Measurements from ENCODE around the gene YOD1.

The YOD1 gene

DNA sequence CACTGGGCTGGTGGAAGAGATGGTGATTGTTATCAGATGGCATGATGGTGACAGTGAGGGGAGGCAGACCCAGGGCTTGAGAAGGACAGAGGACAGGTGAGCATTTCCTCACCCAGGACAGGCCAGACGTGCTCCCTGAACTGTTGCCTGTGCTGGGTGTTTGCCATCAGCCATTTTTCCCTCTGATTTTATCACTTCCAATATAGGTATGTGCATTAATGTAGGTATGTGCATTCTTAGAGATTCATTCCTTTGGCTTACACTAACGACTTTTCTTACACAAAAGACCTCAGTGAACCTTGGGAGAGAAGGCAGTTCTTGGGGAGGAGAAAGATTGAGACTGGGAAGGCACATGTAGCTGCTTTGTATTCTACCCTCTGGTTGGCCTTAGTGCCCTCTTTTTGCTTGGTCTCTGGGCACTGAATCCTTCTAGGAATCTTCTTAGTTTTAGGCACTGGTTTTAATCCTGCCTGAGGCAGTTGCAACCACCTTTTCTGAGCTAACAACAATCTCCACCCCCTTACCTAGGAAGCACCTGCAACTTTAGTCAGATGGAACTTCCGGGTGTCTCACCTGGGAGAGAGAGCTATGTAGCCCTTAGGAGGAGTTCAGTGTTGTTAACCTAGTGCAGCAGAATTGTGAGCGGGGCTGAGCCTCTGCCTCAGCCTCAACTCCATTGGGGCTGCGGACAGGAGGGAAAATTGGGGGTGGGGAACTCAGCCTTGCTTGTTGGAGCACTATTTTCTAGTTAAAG is 49.3 kb downstream of the YOD1 start:
- no peak overlapping the region for H3K27ac ChIP-seq (ENCODE audit: low read length)
- H3K36me3 ChIP-seq (replicated peaks; ENCODE audit: low read depth, low read length), result no peaks in the 10 kb centered on the region
- peaks cover 17% of the 10 kb centered on the region for H3K27me3 ChIP-seq (ENCODE audit: low read depth, low read length)
- no peak for TF ChIP-seq EZH2phosphoT487 (IDR thresholded peaks at IDR 0.05; ENCODE audit: low read depth)
- TF ChIP-seq, protein P1, sequence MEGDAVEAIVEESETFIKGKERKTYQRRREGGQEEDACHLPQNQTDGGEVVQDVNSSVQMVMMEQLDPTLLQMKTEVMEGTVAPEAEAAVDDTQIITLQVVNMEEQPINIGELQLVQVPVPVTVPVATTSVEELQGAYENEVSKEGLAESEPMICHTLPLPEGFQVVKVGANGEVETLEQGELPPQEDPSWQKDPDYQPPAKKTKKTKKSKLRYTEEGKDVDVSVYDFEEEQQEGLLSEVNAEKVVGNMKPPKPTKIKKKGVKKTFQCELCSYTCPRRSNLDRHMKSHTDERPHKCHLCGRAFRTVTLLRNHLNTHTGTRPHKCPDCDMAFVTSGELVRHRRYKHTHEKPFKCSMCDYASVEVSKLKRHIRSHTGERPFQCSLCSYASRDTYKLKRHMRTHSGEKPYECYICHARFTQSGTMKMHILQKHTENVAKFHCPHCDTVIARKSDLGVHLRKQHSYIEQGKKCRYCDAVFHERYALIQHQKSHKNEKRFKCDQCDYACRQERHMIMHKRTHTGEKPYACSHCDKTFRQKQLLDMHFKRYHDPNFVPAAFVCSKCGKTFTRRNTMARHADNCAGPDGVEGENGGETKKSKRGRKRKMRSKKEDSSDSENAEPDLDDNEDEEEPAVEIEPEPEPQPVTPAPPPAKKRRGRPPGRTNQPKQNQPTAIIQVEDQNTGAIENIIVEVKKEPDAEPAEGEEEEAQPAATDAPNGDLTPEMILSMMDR (IDR thresholded peaks at IDR 0.05; ENCODE audit: low read depth, low read length), result no peak
- no peaks in the 10 kb centered on the region for H3K79me2 ChIP-seq (ENCODE audit: low read length)
- H4K20me1 ChIP-seq (ENCODE audit: insufficient read depth, low read length), result no peaks in the 10 kb centered on the region
- peaks cover 3% of the 10 kb centered on the region; the same call in 1 of the 2 replicates for H3K4me1 ChIP-seq (ENCODE audit: low read length)
- H2AFZ ChIP-seq (ENCODE audit: low read depth, low read length), result no peak overlapping the region
- H3K9me3 ChIP-seq (ENCODE audit: insufficient read depth, low read length), result no peaks in the 10 kb centered on the region
- H3K4me3 ChIP-seq (ENCODE audit: low read length), result no peak overlapping the region
- H3K4me2 ChIP-seq (ENCODE audit: low read length), result no peak overlapping the region
- H3K9ac ChIP-seq (ENCODE audit: low read length), result no peak overlapping the region

DNA sequence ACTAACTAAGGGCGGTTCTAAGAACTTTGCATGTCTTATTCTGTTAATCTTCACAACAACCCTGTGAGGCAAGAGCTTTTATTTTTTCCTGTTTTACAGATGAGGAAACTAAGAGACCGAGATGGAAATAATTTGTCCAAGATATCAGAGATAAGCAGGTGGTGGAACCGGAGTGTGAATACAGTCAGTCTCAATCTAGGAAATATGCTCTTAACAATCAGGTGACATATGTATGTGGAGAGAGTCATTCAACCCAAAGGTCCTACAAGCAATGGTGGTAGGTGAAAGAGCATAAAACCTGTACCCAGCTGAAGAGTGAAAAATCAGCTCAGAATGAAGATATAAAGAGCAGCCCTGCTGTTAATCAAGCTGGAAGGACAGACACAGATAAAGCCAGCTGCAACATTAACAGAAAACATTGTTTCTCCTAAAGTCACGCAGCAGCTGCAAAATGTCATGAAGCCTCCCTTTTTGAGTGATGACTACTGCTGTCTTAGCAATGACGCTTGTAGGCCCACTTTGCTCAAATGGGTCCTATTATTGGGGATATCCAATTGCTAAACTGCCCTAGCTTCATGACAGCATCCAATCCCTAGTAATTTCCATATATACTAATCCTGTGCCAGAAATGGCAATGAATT is 50.2 kb downstream of the YOD1 start:
- H2AFZ ChIP-seq (ENCODE audit: low read depth, low read length), result no peak overlapping the region
- peaks cover 13% of the 10 kb centered on the region for H3K27me3 ChIP-seq (ENCODE audit: low read depth, low read length)
- H3K79me2 ChIP-seq (ENCODE audit: low read length), result no peaks in the 10 kb centered on the region
- peaks cover 3% of the 10 kb centered on the region; the same call in 1 of the 2 replicates for H3K4me1 ChIP-seq (ENCODE audit: low read length)
- TF ChIP-seq, protein P1 (IDR thresholded peaks at IDR 0.05; ENCODE audit: low read depth, low read length), result no peak
- TF ChIP-seq EZH2phosphoT487 (IDR thresholded peaks at IDR 0.05; ENCODE audit: low read depth), result no peak
- no peaks in the 10 kb centered on the region for H4K20me1 ChIP-seq (ENCODE audit: insufficient read depth, low read length)
- no peak overlapping the region for H3K27ac ChIP-seq (ENCODE audit: low read length)
- H3K4me3 ChIP-seq (ENCODE audit: low read length), result no peak overlapping the region
- no peaks in the 10 kb centered on the region for H3K9me3 ChIP-seq (ENCODE audit: insufficient read depth, low read length)
- H3K4me2 ChIP-seq (ENCODE audit: low read length), result no peak overlapping the region
- H3K36me3 ChIP-seq (replicated peaks; ENCODE audit: low read depth, low read length), result no peaks in the 10 kb centered on the region
- H3K9ac ChIP-seq (ENCODE audit: low read length), result no peak overlapping the region

DNA sequence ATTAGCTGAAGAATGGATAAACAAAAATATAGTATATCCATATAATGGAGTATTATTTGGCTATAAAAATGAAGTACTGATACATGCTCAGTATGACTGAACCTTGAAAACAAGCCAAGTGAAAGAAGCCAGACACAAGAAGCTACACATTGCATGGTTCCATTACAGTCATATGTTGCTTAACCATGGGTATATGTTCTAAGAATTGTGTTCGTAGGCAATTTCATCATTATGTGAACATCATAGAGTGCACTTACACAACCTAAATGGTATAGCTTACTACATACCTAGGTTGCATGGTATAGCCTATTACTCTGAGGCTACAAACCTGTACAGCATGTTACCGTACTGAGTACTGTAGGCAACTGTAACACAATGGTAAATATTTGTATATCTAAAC is 52.2 kb downstream of the YOD1 start:
- peaks cover 14% of the 10 kb centered on the region for H3K27me3 ChIP-seq (ENCODE audit: low read depth, low read length)
- no peaks in the 10 kb centered on the region for H3K4me1 ChIP-seq (ENCODE audit: low read length)

More for the DNA sequence above, 52.2 kb downstream of the YOD1 start:
- Histone ChIP-seq H3K4me3 (ENCODE audit: low read length) (no peak overlapping the region), H3K27ac (ENCODE audit: low read length) (no peak overlapping the region), H3K4me2 (ENCODE audit: low read length) (no peak overlapping the region), H2AFZ (ENCODE audit: low read depth, low read length) (no peak overlapping the region), H3K9ac (ENCODE audit: low read length) (no peak overlapping the region), H3K79me2 (ENCODE audit: low read length) (no peaks in the 10 kb centered on the region), H4K20me1 (ENCODE audit: insufficient read depth, low read length) (no peaks in the 10 kb centered on the region), H3K9me3 (ENCODE audit: insufficient read depth, low read length) (no peaks in the 10 kb centered on the region), H3K36me3 (replicated peaks; ENCODE audit: low read depth, low read length) (no peaks in the 10 kb centered on the region)
- no peak for TF ChIP-seq EZH2phosphoT487 (IDR thresholded peaks at IDR 0.05; ENCODE audit: low read depth)
- TF ChIP-seq, protein P1 (IDR thresholded peaks at IDR 0.05; ENCODE audit: low read depth, low read length), result no peak

All from OCI-LY3 (cell line).